WTC11 (cell line): ENCODE data around the gene RCAN3.

ENCODE experiments used
- CTCF ChIP-seq: fragments of 200-600 bp; IDR thresholded peaks from 2 replicates; pipeline ENCODE4 v1.8.0; 2022; ENCODE audit warnings: antibody characterized with exemption
- E2F4 ChIP-seq: sonication (generic); formaldehyde crosslinking; IDR thresholded peaks from 2 replicates; pipeline ENCODE4 v1.8.1; 2022; ENCODE audit warnings: low read depth, mild to moderate bottlenecking, moderate library complexity, missing genetic modification reagents, borderline replicate concordance
- GABPB1 ChIP-seq: sonication (generic); formaldehyde crosslinking; IDR thresholded peaks from 2 replicates; pipeline ENCODE4 v1.8.1; 2023; ENCODE audit warnings: mild to moderate bottlenecking, missing genetic modification reagents
- JUN ChIP-seq: sonication (generic); formaldehyde crosslinking; IDR thresholded peaks from 2 replicates; pipeline ENCODE4 v1.8.0; 2023; ENCODE audit warnings: mild to moderate bottlenecking, missing genetic modification reagents
- SMAD4 ChIP-seq: sonication (generic); formaldehyde crosslinking; IDR thresholded peaks from 2 replicates; pipeline ENCODE4 v1.8.0; 2022; ENCODE audit warnings: mild to moderate bottlenecking, missing genetic modification reagents
- USF1 ChIP-seq: sonication (generic); formaldehyde crosslinking; IDR thresholded peaks from 2 replicates; pipeline ENCODE4 v1.8.0; 2022; ENCODE audit warnings: mild to moderate bottlenecking, missing genetic modification reagents

- TF ChIP-seq E2F4 (CRISPR knock-in tag) (no peak), GABPB1 (CRISPR knock-in tag) (no peak), SMAD4 (no peak), JUN (CRISPR knock-in tag) (no peak), USF1 (no peak), CTCF (no peak)
Measured at GRCh38 chr1:24557711-24558131, 55.1 kb downstream of the RCAN3 start.
